ENCODE results near the gene ARPC4.

DNA sequence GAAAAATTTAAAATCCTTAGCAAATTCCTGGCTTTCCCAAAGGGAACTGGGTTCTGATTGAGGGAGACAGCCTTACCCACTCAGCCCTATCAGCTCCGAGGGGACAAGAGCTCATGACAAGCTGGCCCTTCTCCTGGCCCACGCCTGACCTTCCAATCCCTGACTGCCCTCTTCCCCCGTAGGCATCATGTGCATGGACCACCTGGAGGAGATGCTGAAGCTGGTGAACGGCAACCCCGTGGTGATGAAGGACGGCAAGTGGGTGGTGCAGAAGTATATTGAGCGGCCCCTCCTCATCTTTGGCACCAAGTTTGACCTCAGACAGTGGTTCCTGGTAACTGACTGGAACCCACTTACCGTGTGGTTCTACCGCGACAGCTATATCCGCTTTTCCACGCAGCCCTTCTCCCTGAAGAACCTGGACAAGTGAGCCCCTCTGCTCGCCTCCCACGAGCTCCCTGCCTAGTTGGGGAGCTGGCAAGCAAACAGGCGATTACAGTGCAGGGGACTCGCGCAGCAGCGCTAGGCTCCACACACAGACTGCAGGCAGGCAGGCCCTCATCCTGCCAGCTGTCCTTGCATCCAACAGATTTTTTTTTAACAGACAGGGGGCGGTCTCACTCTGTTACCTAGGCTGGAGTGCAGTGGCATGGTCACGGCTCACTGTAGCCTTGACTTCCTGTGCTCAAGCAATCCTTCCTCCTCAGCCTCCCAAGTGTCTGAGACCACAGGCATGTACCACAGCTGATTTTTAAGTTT is 34.1 kb downstream of the ARPC4 start:
- TF ChIP-seq POLR2AphosphoS5 (IDR thresholded peaks at IDR 0.05): no peak
- TF ChIP-seq, protein P1, sequence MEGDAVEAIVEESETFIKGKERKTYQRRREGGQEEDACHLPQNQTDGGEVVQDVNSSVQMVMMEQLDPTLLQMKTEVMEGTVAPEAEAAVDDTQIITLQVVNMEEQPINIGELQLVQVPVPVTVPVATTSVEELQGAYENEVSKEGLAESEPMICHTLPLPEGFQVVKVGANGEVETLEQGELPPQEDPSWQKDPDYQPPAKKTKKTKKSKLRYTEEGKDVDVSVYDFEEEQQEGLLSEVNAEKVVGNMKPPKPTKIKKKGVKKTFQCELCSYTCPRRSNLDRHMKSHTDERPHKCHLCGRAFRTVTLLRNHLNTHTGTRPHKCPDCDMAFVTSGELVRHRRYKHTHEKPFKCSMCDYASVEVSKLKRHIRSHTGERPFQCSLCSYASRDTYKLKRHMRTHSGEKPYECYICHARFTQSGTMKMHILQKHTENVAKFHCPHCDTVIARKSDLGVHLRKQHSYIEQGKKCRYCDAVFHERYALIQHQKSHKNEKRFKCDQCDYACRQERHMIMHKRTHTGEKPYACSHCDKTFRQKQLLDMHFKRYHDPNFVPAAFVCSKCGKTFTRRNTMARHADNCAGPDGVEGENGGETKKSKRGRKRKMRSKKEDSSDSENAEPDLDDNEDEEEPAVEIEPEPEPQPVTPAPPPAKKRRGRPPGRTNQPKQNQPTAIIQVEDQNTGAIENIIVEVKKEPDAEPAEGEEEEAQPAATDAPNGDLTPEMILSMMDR (IDR thresholded peaks at IDR 0.05): peak in 3 of 5 experiments; percentile 21 to 33 (median 29)
- TF ChIP-seq EP300 (IDR thresholded peaks at IDR 0.05; ENCODE audit: low read depth): no peak
- no peak for TF ChIP-seq POLR2A (IDR thresholded peaks at IDR 0.05)

Data from transverse colon (tissue), 4 donors.